PFSK-1 (cell line): ENCODE data around the gene SYTL3.

Experiments used
- FOXP2 ChIP-seq: optimal IDR thresholded peaks from 2 replicates; pipeline ENCODE3; 2011; ENCODE audit warnings: borderline replicate concordance, control low read depth, inconsistent platforms; ENCODE audit not compliant: insufficient read depth; ENCODE audit errors: extremely low read length, extremely low read depth
- POLR2AphosphoS5 ChIP-seq: IDR thresholded peaks from 2 replicates; pipeline ENCODE4 v1.6.1; 2012; ENCODE audit warnings: low read depth, mild to moderate bottlenecking, control low read depth, low read length, moderate library complexity
- SIN3A ChIP-seq: IDR thresholded peaks from 2 replicates; pipeline ENCODE4 v1.6.1; 2012; ENCODE audit warnings: mild to moderate bottlenecking, low read length, moderate library complexity, borderline replicate concordance; ENCODE audit not compliant: insufficient read depth
- TAF1 ChIP-seq: IDR thresholded peaks from 2 replicates; pipeline ENCODE4 v1.6.1; 2012; ENCODE audit warnings: low read length, control low read depth, borderline replicate concordance; ENCODE audit not compliant: insufficient read depth
- TF ChIP-seq, protein P1 (sequence below), 2 experiments: IDR thresholded peaks; 2 replicates each; pipeline versions ENCODE4 v1.6.1 to v1.8.0; 2011 to 2012; ENCODE audit warnings: low read depth in 2 of 2, low read length in 2 of 2, control low read depth in 1 of 2, inconsistent platforms in 1 of 2, mild to moderate bottlenecking in 1 of 2, moderate library complexity in 1 of 2; ENCODE audit not compliant: insufficient read depth in 1 of 2

SYTL3 gene

DNA sequence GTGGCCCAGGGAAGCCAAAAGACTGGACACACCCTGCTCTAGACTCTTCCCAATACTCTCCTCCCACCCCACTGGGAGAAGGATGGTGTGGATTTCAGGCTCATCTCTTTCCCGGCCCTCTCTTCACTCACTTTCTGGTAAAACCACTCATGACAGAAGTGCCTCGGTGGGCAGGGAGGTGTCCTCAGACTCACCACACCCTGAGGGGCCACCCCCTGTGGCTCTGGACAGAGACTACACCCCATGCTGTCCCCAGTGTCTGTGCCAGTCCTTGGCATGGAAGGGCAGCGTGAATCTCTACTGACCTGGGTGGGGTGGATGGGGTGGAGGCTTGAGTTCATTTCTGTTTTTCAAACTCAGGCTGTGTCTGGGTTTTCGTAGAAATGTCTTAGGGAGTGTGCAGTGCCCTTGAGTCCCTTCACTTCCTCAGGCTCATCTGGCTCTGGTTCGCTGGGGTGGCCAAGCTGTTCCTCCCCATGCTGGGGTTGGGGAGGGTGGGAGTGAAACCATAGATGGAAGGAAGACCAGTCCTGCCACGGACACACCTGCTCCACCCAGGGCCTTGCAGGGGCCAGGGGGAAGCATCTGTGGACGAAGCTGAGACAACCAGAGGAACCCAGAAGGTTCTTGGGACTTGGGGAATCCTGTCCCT, 110.2 kb downstream of the SYTL3 start:
- TF ChIP-seq, protein P1, sequence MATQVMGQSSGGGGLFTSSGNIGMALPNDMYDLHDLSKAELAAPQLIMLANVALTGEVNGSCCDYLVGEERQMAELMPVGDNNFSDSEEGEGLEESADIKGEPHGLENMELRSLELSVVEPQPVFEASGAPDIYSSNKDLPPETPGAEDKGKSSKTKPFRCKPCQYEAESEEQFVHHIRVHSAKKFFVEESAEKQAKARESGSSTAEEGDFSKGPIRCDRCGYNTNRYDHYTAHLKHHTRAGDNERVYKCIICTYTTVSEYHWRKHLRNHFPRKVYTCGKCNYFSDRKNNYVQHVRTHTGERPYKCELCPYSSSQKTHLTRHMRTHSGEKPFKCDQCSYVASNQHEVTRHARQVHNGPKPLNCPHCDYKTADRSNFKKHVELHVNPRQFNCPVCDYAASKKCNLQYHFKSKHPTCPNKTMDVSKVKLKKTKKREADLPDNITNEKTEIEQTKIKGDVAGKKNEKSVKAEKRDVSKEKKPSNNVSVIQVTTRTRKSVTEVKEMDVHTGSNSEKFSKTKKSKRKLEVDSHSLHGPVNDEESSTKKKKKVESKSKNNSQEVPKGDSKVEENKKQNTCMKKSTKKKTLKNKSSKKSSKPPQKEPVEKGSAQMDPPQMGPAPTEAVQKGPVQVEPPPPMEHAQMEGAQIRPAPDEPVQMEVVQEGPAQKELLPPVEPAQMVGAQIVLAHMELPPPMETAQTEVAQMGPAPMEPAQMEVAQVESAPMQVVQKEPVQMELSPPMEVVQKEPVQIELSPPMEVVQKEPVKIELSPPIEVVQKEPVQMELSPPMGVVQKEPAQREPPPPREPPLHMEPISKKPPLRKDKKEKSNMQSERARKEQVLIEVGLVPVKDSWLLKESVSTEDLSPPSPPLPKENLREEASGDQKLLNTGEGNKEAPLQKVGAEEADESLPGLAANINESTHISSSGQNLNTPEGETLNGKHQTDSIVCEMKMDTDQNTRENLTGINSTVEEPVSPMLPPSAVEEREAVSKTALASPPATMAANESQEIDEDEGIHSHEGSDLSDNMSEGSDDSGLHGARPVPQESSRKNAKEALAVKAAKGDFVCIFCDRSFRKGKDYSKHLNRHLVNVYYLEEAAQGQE (IDR thresholded peaks at IDR 0.05; ENCODE audit: insufficient read depth in 1 of 2, low read depth in 2 of 2, low read length in 2 of 2): no peak
- no peak for TF ChIP-seq TAF1
- TF ChIP-seq FOXP2: no peak
- no peak for TF ChIP-seq POLR2AphosphoS5
- TF ChIP-seq SIN3A: no peak

- TF ChIP-seq, protein P1 (IDR thresholded peaks at IDR 0.05; ENCODE audit: insufficient read depth in 1 of 2, low read depth in 2 of 2, low read length in 2 of 2): no peak
- TF ChIP-seq SIN3A (no peak), FOXP2 (no peak), POLR2AphosphoS5 (no peak), TAF1 (no peak)
Measured at GRCh38 chr6:158760618-158761250, 110.9 kb downstream of the SYTL3 start.

DNA sequence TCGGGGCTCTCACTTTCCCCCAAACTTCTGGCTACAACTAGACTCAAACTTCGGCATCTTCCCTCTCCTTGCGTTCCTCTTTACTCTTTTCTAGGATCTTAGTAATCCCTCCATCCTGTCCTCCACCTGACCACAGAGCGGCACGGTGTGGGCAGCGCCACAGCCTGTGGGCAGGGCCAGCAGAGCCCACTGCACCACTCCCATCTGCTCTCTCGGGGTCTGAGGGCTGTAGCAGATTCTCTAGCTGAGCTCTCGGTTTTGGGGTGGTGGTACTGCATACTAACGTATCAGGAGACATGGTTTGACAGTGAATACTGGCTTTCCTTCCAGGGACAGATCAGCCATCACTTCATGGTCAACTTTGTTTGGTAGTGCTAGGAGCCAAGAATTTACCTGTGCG, 111.9 kb downstream of the SYTL3 start:
- TF ChIP-seq, protein P1 (IDR thresholded peaks at IDR 0.05; ENCODE audit: insufficient read depth in 1 of 2, low read depth in 2 of 2, low read length in 2 of 2): no peak
- TF ChIP-seq SIN3A (no peak), TAF1 (no peak), POLR2AphosphoS5 (no peak), FOXP2 (no peak)

DNA sequence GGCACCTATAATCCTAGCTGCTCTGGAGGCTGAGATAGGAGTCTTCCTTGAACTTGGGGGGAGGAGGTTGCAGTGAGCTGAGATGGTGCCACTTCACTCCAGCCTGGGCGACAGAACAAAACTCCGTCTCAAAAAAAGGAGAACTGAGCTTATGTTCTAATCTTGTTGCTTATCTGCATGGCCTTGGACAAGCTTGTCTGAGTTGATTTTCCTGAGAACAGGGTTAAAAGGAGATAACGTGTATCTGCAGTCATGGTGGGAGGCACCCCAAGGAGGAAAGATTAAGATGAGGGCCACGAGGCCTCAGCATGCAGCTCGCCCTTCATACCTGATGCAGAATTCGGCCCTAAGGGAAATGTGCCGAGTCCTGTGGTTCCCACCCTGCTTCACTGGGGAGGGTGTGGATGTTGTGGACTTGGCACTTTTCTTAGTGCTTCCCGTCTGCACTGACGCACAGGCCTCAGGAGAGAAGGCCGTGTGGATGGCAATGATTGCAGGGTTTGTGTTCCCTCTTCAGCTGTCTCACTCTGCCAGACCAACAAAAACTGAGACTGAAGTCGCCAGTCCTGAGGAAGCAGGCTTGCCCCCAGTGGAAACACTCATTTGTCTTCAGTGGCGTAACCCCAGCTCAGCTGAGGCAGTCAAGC, 113.1 kb downstream of the SYTL3 start:
- TF ChIP-seq POLR2AphosphoS5 (no peak), TAF1 (no peak), SIN3A (no peak), FOXP2 (no peak)
- TF ChIP-seq, protein P1 (IDR thresholded peaks at IDR 0.05; ENCODE audit: insufficient read depth in 1 of 2, low read depth in 2 of 2, low read length in 2 of 2): no peak
